Cardiac muscle cell (in vitro differentiated cells and primary cell): ENCODE results near the gene TRIOBP. TPM values are rescaled to one million over a fixed set of nuclear protein-coding genes. Genes with fewer than 3 reads are reported as not detected.
A peak's percentile ranks its signal among the peaks of the same experiment; 100 is the strongest.

Experiments used
- DNase-seq, 2 donors: peaks; one replicate each; pipeline versions ENCODE4 v3.0.0 to v3.0.0-alpha.2; 2010 to 2017; ENCODE audit warnings: low read depth in 1 of 2, low spot score in 1 of 2
- H3K27ac ChIP-seq: fragments of 200-600 bp; sonication (generic); 2 replicates; pipeline ENCODE4 v1.5.1; 2016
- H3K27me3 ChIP-seq: fragments of 200-600 bp; sonication (generic); 2 replicates; pipeline ENCODE4 v1.6.0; 2016; ENCODE audit warnings: control low read depth
- H3K36me3 ChIP-seq: fragments of 200-600 bp; sonication (generic); 2 replicates; pipeline ENCODE4 v1.5.1; 2016; ENCODE audit warnings: control low read depth
- H3K4me1 ChIP-seq: fragments of 200-600 bp; sonication (generic); 2 replicates; pipeline ENCODE4 v1.8.1; 2017; ENCODE audit warnings: low read depth, mild to moderate bottlenecking, mixed run types
- H3K4me3 ChIP-seq: fragments of 200-600 bp; sonication (generic); 2 replicates; pipeline ENCODE4 v1.5.1; 2016; ENCODE audit warnings: mild to moderate bottlenecking
- H3K9me3 ChIP-seq: fragments of 200-600 bp; sonication (generic); 2 replicates; pipeline ENCODE4 v1.5.1; 2017; ENCODE audit warnings: low read depth, mild to moderate bottlenecking, control low read depth
- polyA plus RNA-seq: library from polyadenylated mRNA; unstranded; fragments of >200 nt; fragmentation: Nextera tagmentation; extraction: Ambion mirVana; gene quantifications from 2 replicates; pipeline ENCODE4 v1.2.1, GENCODE V29; 2016
- total RNA-seq: library from RNA; depleted of rRNA; stranded (reverse); fragments of >200 nt; gene quantifications from 2 replicates; pipeline ENCODE4 v1.2.3, GENCODE V29; 2016
- TF ChIP-seq, protein P1 (sequence below): IDR thresholded peaks from 2 replicates; pipeline ENCODE4 v1.5.1; 2012; ENCODE audit warnings: low read depth, mild to moderate bottlenecking, low read length

TRIOBP gene
- total and polyA plus RNA-seq, 2 experiments from 2014 or later: 150 to 202 TPM

DNA sequence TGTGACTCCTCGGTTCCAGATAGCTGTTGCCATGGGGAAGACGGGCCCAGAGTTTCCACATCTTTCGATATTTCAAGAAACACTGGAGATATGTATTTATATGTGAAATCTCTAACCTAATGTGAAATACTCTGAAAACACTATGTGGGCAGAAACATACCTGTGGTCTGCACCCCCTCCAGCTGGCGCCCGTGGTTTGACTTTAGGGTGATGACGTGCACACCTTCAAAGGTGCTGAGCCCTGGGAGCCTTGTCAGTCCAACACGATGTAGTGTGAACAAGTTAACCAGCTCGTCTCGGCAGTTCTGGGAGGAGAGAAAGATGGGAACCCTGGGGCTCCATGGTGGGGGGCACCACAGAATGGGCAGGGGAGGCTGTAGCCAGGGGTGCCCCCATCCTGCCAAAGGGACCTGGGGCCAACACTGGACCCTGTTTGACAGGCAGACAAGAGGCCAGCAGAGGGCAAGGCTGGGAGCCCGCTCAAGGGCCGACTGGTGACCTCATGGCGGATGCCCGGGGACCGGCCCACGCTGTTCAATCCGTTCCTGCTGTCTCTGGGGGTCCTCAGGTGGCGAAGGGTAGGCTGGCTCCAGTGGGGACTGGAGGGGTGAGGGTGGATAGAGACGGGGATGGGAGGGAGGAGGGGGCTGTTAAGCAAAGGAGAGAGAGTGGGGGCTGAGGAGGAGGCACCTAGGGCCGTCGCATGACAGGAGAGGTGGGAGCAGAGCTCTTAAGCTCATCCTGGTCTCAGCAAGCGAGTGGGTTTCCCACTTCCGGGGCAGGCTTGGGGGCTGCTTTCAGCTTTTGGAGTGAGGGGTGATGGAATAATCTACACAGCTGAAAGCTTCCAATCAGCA lies 43.8 kb downstream of the TRIOBP start:
- Histone ChIP-seq H3K4me3 (no peak overlapping the region), H3K4me1 (peaks cover 14% of the 10 kb centered on the region), H3K27ac (peak overlapping the region; percentile 37), H3K9me3 (no peaks in the 10 kb centered on the region), H3K27me3 (no peaks in the 10 kb centered on the region), H3K36me3 (no peaks in the 10 kb centered on the region)
- DNase-seq: no peak
- TF ChIP-seq, protein P1, sequence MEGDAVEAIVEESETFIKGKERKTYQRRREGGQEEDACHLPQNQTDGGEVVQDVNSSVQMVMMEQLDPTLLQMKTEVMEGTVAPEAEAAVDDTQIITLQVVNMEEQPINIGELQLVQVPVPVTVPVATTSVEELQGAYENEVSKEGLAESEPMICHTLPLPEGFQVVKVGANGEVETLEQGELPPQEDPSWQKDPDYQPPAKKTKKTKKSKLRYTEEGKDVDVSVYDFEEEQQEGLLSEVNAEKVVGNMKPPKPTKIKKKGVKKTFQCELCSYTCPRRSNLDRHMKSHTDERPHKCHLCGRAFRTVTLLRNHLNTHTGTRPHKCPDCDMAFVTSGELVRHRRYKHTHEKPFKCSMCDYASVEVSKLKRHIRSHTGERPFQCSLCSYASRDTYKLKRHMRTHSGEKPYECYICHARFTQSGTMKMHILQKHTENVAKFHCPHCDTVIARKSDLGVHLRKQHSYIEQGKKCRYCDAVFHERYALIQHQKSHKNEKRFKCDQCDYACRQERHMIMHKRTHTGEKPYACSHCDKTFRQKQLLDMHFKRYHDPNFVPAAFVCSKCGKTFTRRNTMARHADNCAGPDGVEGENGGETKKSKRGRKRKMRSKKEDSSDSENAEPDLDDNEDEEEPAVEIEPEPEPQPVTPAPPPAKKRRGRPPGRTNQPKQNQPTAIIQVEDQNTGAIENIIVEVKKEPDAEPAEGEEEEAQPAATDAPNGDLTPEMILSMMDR: no peak

DNA sequence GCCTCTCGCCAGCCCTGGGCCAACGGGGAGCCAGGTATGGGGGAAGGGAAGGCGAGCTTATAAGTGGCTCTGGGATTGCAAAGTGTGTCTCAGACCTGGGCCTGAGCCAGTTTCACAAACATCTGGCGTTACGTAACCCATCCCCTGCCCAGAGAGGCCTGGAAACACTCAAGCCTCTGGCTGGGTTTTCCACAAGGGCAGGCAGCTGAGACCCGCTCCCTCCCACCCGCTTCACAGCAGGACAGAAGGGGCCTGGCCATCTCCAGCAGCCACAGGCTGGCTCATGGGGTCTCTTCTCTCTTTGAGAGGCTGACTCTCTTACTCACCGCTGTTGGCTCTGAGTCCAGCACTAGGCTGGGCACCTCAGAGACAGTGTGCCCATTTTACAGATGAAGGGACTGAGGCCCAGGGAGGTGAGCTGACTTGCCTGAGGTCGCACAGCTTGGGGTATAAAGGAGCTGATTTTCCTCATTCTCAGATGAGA lies 44.5 kb downstream of the TRIOBP start:
- TF ChIP-seq, protein P1: no peak
- DNase-seq: peak; percentile 97 to 99
- H3K27me3 ChIP-seq: no peaks in the 10 kb centered on the region
- peak overlapping the region; percentile 69 for H3K27ac ChIP-seq
- H3K9me3 ChIP-seq: no peaks in the 10 kb centered on the region
- peaks cover 14% of the 10 kb centered on the region for H3K4me1 ChIP-seq
- H3K36me3 ChIP-seq: no peaks in the 10 kb centered on the region
- no peak overlapping the region for H3K4me3 ChIP-seq

DNA sequence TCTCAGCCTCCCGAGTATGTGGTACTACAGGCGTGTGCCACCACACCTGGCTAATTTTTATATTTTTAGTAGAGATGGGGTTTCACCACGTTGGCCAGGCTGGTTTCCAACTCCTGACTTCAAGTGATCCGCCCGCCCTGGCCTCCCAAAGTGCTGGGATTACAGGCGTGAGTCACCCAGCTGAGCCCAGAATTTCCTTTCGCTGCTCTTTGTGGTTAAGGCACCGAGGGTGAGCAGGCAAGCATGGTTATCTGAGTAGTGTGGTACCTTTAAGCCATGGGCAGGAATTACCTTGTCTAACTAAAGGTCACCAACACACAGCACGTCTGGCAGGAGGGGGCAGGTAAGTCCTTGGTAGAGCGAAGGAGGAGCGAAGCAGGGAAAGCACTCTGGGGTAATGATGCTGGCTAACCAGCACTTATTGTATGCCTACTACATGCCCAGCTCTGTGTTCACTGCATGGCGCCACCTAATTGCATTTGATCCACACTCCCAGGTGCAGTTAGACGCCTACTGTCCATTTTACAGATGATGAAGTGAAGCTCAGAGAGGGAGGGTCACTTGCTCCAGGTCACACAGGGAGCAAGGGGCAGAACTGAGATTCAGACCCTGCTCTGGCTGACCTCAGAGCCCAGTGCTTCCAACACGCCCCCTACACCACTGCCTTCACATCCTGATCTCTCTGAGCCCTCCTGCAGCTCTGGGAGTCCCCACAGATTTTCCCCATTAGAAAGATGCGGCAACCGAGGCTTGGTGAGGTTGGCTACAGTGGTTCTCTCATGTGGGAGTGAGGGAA lies 45.7 kb downstream of the TRIOBP start:
- Histone ChIP-seq H3K36me3 (no peaks in the 10 kb centered on the region), H3K4me3 (no peak overlapping the region), H3K27me3 (no peaks in the 10 kb centered on the region), H3K27ac (no peak overlapping the region), H3K4me1 (peaks cover 20% of the 10 kb centered on the region), H3K9me3 (no peaks in the 10 kb centered on the region)
- TF ChIP-seq, protein P1: no peak
- DNase-seq: peak in 1 of 2 donors; percentile 88

DNA sequence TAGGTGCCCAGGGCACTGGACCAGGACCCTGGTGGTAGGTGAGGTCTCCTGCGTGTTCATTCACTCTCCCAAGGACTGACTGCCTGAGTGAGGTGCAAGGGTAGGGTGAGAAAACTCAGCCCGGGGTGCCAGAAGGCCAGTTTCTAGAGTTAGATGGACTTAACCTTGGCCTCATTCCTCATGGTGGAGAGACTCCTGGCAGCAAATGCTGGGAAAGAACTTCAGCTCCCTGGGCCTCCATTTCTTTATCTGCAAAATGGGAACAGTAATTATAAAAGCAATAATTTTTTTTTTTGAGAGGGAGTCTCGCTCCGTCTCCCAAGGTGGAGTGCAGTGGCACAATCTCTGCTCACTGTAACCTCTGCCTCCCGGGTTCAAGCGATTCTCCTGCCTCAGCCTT lies 47.7 kb downstream of the TRIOBP start:
- H3K4me1 ChIP-seq: peaks cover 38% of the 10 kb centered on the region
- no peak overlapping the region for H3K4me3 ChIP-seq
- no peaks in the 10 kb centered on the region for H3K27me3 ChIP-seq
- DNase-seq: no peak
- H3K9me3 ChIP-seq: no peaks in the 10 kb centered on the region
- peak overlapping the region; percentile 60 for H3K27ac ChIP-seq
- TF ChIP-seq, protein P1: no peak
- H3K36me3 ChIP-seq: no peaks in the 10 kb centered on the region

DNA sequence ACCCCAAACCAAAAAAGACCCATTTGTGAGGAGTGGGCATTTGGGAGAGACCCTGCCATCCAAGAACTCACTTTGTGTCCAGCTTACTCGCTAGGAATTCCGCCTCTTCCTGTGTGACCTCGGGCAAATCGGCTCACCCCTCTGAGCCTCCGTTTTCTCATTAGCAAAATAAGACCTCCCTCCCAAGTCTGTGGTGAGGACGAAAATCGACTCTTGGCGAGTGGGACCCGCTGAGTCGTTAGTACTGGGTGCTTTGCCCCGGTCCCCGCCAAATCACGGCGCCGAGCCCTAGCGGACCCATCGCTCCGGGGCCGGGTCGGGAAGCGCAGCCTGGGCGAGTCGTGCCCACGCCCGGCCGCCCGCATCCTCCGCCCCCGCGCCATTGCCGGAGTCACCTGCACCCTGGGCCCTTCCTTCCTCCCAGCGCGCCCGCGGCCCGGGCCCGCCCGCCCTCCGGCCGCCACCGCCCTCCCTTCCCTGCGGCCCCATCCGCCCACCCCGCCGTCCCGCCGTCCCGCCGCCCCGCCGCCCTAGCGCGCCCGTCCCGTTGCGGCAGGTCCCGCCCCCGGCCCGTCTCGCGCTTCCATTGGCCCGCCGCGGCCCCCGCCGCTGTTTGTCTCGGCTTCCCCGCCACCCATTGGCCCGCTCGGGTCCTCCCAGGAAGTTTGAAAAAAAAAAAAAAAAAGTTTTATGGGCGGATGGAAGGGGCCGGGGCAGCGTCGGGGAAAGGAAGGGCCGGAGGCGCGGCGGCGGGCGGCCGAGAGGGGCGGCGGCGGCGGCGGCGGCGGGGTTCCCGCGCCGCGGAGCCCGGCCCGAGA lies 48.9 kb downstream of the TRIOBP start:
- Histone ChIP-seq H3K4me3 (peak overlapping the region; percentile 99), H3K27me3 (no peaks in the 10 kb centered on the region), H3K4me1 (peaks cover 42% of the 10 kb centered on the region), H3K36me3 (no peaks in the 10 kb centered on the region), H3K27ac (peak overlapping the region; percentile 84), H3K9me3 (no peaks in the 10 kb centered on the region)
- TF ChIP-seq, protein P1: no peak
- DNase-seq: peak; percentile 90 to 95
